A673 (cell line): Measurements from ENCODE around the gene GALNT7.

Source experiments
- CTCF ChIP-seq: fragments of 300-800, 200-600 bp; sonication (generic); conservative IDR thresholded peaks from 2 replicates; pipeline ENCODE4 v1.5.1; 2017; ENCODE audit warnings: low read depth, mild to moderate bottlenecking, antibody characterized with exemption, low read length, moderate library complexity, mixed read lengths
- EZH2 ChIP-seq: fragments of 200-600 bp; sonication (generic); IDR thresholded peaks from 2 replicates; pipeline ENCODE4 v1.6.1; 2017; ENCODE audit warnings: borderline replicate concordance, low read depth, mild to moderate bottlenecking, mixed read lengths, antibody characterized with exemption, low read length; ENCODE audit not compliant: poor library complexity, severe bottlenecking

GRCh38 chr4:173270312-173271027 lies 101.9 kb downstream of the GALNT7 start:
- no peak for TF ChIP-seq CTCF
- no peak for TF ChIP-seq EZH2
